Measurements from ENCODE around the gene KRTAP12-1. TPM values are rescaled to one million over a fixed set of nuclear protein-coding genes. Genes with fewer than 3 reads are reported as not detected.
"Not testable (repeated sequence)": the region's sequence is repeated elsewhere in the genome, so short reads cannot be mapped to it uniquely, and the experiment has no call there.

Gene KRTAP12-1
- total and polyA plus RNA-seq, 9 of the 15 experiments (the other 6 are each of a cell fraction or from before 2014, with no cell fraction given), result not detected

GRCh38 chr21:44691686-44692085 lies 9.7 kb upstream of the KRTAP12-1 start:
- H3K9me1 ChIP-seq (ENCODE audit: control insufficient read depth, insufficient read depth, low read length), result no peaks in the 10 kb centered on the region
- DNase-seq (ENCODE audit: extremely low read depth in 1 of 4, low spot score in 3 of 4) (no peak), ATAC-seq (no peak), FAIRE-seq (no peak)
- CTCF ChIA-PET (ENCODE audit: low intra/inter-chr PET ratio), result no interaction called here
- H3K4me1 ChIP-seq (replicated peaks in 1 of 2; ENCODE audit: control insufficient read depth in 2 of 2, insufficient read depth in 2 of 2, low read length in 2 of 2), result no peaks in the 10 kb centered on the region
- H3K9ac ChIP-seq (ENCODE audit: insufficient read depth in 1 of 2, low read depth in 2 of 2, low read length in 2 of 2), result no peak overlapping the region
- no peaks in the 10 kb centered on the region; the same call in 1 of the 2 replicates for H3K9me3 ChIP-seq (replicated peaks; ENCODE audit: control insufficient read depth, insufficient read depth, low read depth, low read length)
- intact Hi-C loops (cut with micrococcal nuclease), result no loop called here
- 0 out of 2 replicates have a peak, but pooled peaks cover 4% of the 10 kb centered on the region for H4K20me1 ChIP-seq (replicated peaks; ENCODE audit: control insufficient read depth, insufficient read depth, low read length)
- WGBS (ENCODE audit: insufficient coverage, low coverage, missing lambda C conversion rate), result 0% methylated on average over 2 of the region's 2 CpGs
- TF ChIP-seq ZEB2 (IDR thresholded peaks at IDR 0.05), result no peak
- no peak for TF ChIP-seq BHLHE40 (IDR thresholded peaks at IDR 0.05; ENCODE audit: low read length)
- no peak overlapping the region for H3K4me2 ChIP-seq (ENCODE audit: insufficient read depth, low read length)
- BruUV-seq (replicated peaks), result no TSS peak
- no peak overlapping the region for H3K27ac ChIP-seq (ENCODE audit: extremely low read depth, low read depth, low read length)
- no peaks in the 10 kb centered on the region for H3K79me2 ChIP-seq (ENCODE audit: control insufficient read depth, insufficient read depth, low read length)
- no peaks in the 10 kb centered on the region for H3K36me3 ChIP-seq (ENCODE audit: control insufficient read depth, insufficient read depth, low read length)
- in situ Hi-C loops (cut with MboI), result no loop called here
- H2AFZ ChIP-seq (ENCODE audit: low read depth, low read length), result no peak overlapping the region
- H3K27me3 ChIP-seq (ENCODE audit: control insufficient read depth in 2 of 2, insufficient read depth in 2 of 2, low read length in 2 of 2), result peaks cover 22 to 44% of the 10 kb centered on the region in 2 experiments
- H3K4me3 ChIP-seq, result no peak overlapping the region
- POLR2A ChIA-PET, result interaction anchor here (0.6 to 1.6 kb wide), 4 partner anchors 10 to 142 kb away, joined by 3 to 5 read pairs (median 4); partner anchors contain the start of genes KRTAP12-1 and UBE2G2

DNA sequence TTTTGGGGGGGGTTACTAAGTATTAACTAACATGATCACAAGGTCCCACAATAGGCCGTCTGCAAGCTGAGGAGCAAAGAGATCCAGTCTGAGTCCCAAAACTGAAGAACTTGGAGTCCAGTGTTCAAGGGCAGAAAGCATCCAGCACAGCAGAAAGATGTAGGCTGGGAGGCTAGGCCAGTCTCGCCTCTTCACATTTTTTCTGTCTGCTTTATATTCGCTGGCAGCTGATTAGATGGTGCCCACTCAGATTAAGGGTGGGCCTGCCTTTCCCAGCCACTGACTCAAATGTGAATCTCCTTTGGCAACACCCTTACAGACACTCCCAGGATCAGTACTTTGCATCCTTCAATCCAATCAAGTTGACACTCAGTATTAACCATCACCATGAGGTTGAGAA lies 7.8 kb upstream of the KRTAP12-1 start:
- 0% methylated on average over 3 of the region's 3 CpGs for WGBS (ENCODE audit: insufficient coverage, low coverage, missing lambda C conversion rate)
- BruUV-seq (replicated peaks); H3K4me2 ChIP-seq (ENCODE audit: insufficient read depth, low read length); H3K9me1 ChIP-seq (ENCODE audit: control insufficient read depth, insufficient read depth, low read length); H2AFZ ChIP-seq (ENCODE audit: low read depth, low read length); H3K79me2 ChIP-seq (ENCODE audit: control insufficient read depth, insufficient read depth, low read length); H3K36me3 ChIP-seq (ENCODE audit: control insufficient read depth, insufficient read depth, low read length); H3K9me3 ChIP-seq (replicated peaks; ENCODE audit: control insufficient read depth, insufficient read depth, low read depth, low read length); POLR2A ChIA-PET; H3K9ac ChIP-seq (ENCODE audit: insufficient read depth in 1 of 2, low read depth in 2 of 2, low read length in 2 of 2); ATAC-seq; intact Hi-C loops (cut with micrococcal nuclease); CTCF ChIA-PET (ENCODE audit: low intra/inter-chr PET ratio); H3K27ac ChIP-seq (ENCODE audit: extremely low read depth, low read depth, low read length); FAIRE-seq; H4K20me1 ChIP-seq (replicated peaks; ENCODE audit: control insufficient read depth, insufficient read depth, low read length); H3K4me3 ChIP-seq; in situ Hi-C loops (cut with MboI); H3K4me1 ChIP-seq (replicated peaks in 1 of 2; ENCODE audit: control insufficient read depth in 2 of 2, insufficient read depth in 2 of 2, low read length in 2 of 2); DNase-seq (ENCODE audit: extremely low read depth in 1 of 4, low spot score in 3 of 4): not testable (repeated sequence)
- H3K27me3 ChIP-seq (ENCODE audit: control insufficient read depth in 2 of 2, insufficient read depth in 2 of 2, low read length in 2 of 2), result peaks cover 20 to 40% of the 10 kb centered on the region in 2 experiments
